ENCODE measurements around the gene PSD2.

- TF ChIP-seq, protein P1, sequence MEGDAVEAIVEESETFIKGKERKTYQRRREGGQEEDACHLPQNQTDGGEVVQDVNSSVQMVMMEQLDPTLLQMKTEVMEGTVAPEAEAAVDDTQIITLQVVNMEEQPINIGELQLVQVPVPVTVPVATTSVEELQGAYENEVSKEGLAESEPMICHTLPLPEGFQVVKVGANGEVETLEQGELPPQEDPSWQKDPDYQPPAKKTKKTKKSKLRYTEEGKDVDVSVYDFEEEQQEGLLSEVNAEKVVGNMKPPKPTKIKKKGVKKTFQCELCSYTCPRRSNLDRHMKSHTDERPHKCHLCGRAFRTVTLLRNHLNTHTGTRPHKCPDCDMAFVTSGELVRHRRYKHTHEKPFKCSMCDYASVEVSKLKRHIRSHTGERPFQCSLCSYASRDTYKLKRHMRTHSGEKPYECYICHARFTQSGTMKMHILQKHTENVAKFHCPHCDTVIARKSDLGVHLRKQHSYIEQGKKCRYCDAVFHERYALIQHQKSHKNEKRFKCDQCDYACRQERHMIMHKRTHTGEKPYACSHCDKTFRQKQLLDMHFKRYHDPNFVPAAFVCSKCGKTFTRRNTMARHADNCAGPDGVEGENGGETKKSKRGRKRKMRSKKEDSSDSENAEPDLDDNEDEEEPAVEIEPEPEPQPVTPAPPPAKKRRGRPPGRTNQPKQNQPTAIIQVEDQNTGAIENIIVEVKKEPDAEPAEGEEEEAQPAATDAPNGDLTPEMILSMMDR (IDR thresholded peaks at IDR 0.05), result no peak
- TF ChIP-seq POLR2A (IDR thresholded peaks at IDR 0.05), result no peak
- no peak for TF ChIP-seq EP300 (IDR thresholded peaks at IDR 0.05; ENCODE audit: low read depth)
Observed at GRCh38 chr5:139797856-139798510, 2.4 kb downstream of the PSD2 start.

Measured in transverse colon (tissue), 3 donors.